ENCODE results near the gene TMED4. TPM values are rescaled to one million over a fixed set of nuclear protein-coding genes. Genes with fewer than 3 reads are reported as not detected.

Gene TMED4
- total and polyA plus RNA-seq, 3 donors from 2014 or later = 77.8 to 236 (median 164) TPM

GRCh38 chr7:44530990-44531389 lies 51.0 kb downstream of the TMED4 start:
- no peaks in the 10 kb centered on the region for H3K9me3 ChIP-seq
- H3K27me3 ChIP-seq = no peaks in the 10 kb centered on the region
- intact Hi-C loops (cut with DNase I; ENCODE audit: low total_unique reads) = no loop called here
- H3K4me3 ChIP-seq = no peak overlapping the region
- no peak overlapping the region for H3K27ac ChIP-seq
- DNase-seq = no peak
- no peaks in the 10 kb centered on the region for H3K36me3 ChIP-seq (ENCODE audit: low read depth, missing control alignments)
- no peak for TF ChIP-seq POLR2A (IDR thresholded peaks at IDR 0.05)
- TF ChIP-seq CTCF (IDR thresholded peaks at IDR 0.05) = no peak
- H3K4me1 ChIP-seq = no peaks in the 10 kb centered on the region
- 65 to 84% methylated on average over 7 to 10 of the region's 10 CpGs for WGBS, 2 donors

Other genes with a start within 250 kb of the TMED4 start
- 10 to 100 TPM; 50.6 to 54.6 TPM for gene NUDCD3, start 91.6 kb downstream of the TMED4 start, total RNA-seq
- gene NUDCD3, start 91.6 kb downstream of the TMED4 start, polyA plus RNA-seq (ENCODE audit: insufficient read depth, low read depth, low replicate concordance) = 112 TPM
- under 1 TPM; 0.37 to 0.55 TPM for gene NPC1L1, start 40.9 kb downstream of the TMED4 start, total RNA-seq
- gene NPC1L1, start 40.9 kb downstream of the TMED4 start, polyA plus RNA-seq (ENCODE audit: insufficient read depth, low read depth, low replicate concordance) = 0.83 TPM
- 10 to 100 TPM; 58.8 to 72.8 TPM for gene DDX56, start 8.3 kb downstream of the TMED4 start, total RNA-seq
- gene DDX56, start 8.3 kb downstream of the TMED4 start, polyA plus RNA-seq (ENCODE audit: insufficient read depth, low read depth, low replicate concordance) = 68.8 TPM
- gene OGDH, start 24.4 kb upstream of the TMED4 start, total RNA-seq = 10 to 100 TPM; 82.4 to 95.1 TPM
- gene OGDH, start 24.4 kb upstream of the TMED4 start, polyA plus RNA-seq (ENCODE audit: insufficient read depth, low read depth, low replicate concordance) = 87.0 TPM
- gene ZMIZ2, start 166.6 kb upstream of the TMED4 start, total RNA-seq = 10 to 100 TPM; 47.9 to 85.9 TPM
- gene ZMIZ2, start 166.6 kb upstream of the TMED4 start, polyA plus RNA-seq (ENCODE audit: insufficient read depth, low read depth, low replicate concordance) = 86.6 TPM
- gene PPIA, start 214.4 kb upstream of the TMED4 start, total RNA-seq = 100 to 1,000 TPM; 616 to 873 TPM
- 918 TPM for gene PPIA, start 214.4 kb upstream of the TMED4 start, polyA plus RNA-seq (ENCODE audit: insufficient read depth, low read depth, low replicate concordance)